ENCODE data around the gene ERVW-1.

DNA sequence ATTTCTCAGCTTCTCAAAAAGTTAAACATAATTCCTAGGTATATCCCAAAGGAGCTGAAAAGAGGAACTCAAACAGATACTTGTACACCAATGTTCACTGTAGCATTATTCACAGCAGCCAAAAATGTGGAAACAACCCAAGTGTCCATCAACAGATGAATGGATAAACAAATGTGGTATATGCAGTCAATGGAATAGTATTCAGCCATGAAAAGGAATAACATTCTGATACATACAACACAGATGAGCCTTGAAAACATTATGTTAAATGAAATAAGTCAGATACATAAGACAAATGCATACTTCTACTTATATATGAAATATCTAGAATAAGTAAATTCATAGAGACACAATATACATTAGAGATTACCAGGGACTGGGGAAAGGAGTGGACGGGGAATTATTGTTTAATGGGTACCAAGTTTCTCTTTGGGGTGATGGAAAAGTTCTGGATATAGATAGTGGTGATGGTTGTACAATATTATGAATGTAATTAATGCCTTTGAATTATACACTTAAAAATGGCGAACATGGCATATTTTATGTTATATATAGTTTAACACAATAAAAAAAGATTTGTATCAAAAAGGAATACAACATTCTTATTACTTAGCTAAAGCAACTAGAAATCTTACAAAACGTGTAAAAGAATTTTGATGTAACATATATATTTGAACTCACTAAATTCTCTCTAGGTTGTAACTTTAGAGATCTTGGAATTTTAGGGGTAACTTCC lies 35.6 kb upstream of the ERVW-1 start:
- TF ChIP-seq POLR2AphosphoS5 (IDR thresholded peaks at IDR 0.05; ENCODE audit: low read depth) (no peak), REST (IDR thresholded peaks at IDR 0.05; ENCODE audit: insufficient replicate concordance, low read depth) (no peak), GABPA (IDR thresholded peaks at IDR 0.05; ENCODE audit: low read depth) (no peak), SPI1 (IDR thresholded peaks at IDR 0.05; ENCODE audit: borderline replicate concordance, low read depth) (no peak)
- TF ChIP-seq, protein P1, sequence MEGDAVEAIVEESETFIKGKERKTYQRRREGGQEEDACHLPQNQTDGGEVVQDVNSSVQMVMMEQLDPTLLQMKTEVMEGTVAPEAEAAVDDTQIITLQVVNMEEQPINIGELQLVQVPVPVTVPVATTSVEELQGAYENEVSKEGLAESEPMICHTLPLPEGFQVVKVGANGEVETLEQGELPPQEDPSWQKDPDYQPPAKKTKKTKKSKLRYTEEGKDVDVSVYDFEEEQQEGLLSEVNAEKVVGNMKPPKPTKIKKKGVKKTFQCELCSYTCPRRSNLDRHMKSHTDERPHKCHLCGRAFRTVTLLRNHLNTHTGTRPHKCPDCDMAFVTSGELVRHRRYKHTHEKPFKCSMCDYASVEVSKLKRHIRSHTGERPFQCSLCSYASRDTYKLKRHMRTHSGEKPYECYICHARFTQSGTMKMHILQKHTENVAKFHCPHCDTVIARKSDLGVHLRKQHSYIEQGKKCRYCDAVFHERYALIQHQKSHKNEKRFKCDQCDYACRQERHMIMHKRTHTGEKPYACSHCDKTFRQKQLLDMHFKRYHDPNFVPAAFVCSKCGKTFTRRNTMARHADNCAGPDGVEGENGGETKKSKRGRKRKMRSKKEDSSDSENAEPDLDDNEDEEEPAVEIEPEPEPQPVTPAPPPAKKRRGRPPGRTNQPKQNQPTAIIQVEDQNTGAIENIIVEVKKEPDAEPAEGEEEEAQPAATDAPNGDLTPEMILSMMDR (IDR thresholded peaks at IDR 0.05; ENCODE audit: insufficient read depth, low read length), result no peak

Measured in HL-60 (cell line).